ENCODE data around the gene PTPRT. TPM values are rescaled to one million over a fixed set of nuclear protein-coding genes. Genes with fewer than 3 reads are reported as not detected.

PTPRT gene
- total and polyA plus RNA-seq, 4 donors = 0.14 to 2.8 (median 0.40) TPM

DNA sequence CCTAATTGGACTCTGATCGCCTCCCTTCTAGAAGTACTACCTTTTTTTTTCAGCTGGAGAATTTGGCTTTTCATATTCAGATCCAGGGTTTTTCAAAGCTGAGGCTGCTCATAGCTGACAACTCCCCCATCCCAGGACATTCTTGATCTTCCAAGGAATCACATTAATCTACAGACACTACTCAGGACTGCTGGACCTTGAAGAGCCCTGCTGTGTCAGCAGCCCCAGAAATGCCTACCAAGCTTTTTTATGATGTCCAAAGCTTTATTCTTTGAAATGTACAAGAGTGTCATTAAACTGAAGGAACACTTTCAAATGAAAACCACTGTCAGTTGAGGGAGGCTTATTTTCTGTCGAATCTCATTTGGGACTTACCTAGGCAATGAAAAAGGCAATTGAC is 704.1 kb downstream of the PTPRT start:
- DNase-seq (ENCODE audit: low spot score) = no peak
- TF ChIP-seq TAF1 (conservative IDR thresholded peaks at IDR 0.05) = no peak
- no peak for TF ChIP-seq FOXA2 (IDR thresholded peaks at IDR 0.05)
- TF ChIP-seq HNF4A (conservative IDR thresholded peaks at IDR 0.05) = no peak
- TF ChIP-seq, protein P1, sequence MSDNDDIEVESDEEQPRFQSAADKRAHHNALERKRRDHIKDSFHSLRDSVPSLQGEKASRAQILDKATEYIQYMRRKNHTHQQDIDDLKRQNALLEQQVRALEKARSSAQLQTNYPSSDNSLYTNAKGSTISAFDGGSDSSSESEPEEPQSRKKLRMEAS (IDR thresholded peaks at IDR 0.05) = no peak
- TF ChIP-seq NR2F2 (IDR thresholded peaks at IDR 0.05) = no peak
- TF ChIP-seq, protein P2, sequence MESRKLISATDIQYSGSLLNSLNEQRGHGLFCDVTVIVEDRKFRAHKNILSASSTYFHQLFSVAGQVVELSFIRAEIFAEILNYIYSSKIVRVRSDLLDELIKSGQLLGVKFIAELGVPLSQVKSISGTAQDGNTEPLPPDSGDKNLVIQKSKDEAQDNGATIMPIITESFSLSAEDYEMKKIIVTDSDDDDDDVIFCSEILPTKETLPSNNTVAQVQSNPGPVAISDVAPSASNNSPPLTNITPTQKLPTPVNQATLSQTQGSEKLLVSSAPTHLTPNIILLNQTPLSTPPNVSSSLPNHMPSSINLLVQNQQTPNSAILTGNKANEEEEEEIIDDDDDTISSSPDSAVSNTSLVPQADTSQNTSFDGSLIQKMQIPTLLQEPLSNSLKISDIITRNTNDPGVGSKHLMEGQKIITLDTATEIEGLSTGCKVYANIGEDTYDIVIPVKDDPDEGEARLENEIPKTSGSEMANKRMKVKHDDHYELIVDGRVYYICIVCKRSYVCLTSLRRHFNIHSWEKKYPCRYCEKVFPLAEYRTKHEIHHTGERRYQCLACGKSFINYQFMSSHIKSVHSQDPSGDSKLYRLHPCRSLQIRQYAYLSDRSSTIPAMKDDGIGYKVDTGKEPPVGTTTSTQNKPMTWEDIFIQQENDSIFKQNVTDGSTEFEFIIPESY (IDR thresholded peaks at IDR 0.05) = no peak
- TF ChIP-seq RAD21 (IDR thresholded peaks at IDR 0.05) = no peak
- no peak for TF ChIP-seq SP1 (IDR thresholded peaks at IDR 0.05)
- no peak for TF ChIP-seq JUND (IDR thresholded peaks at IDR 0.05)
- no peaks in the 10 kb centered on the region for H3K36me3 ChIP-seq (ENCODE audit: control insufficient read depth in 4 of 4, insufficient read depth in 3 of 4, low read depth in 1 of 4, low read length in 3 of 4)
- H3K9me3 ChIP-seq (ENCODE audit: control insufficient read depth in 4 of 4, low read length in 3 of 4) = no peaks in the 10 kb centered on the region
- no peak overlapping the region for H3K9ac ChIP-seq (ENCODE audit: low read depth in 1 of 2, low read length in 2 of 2)
- no peak overlapping the region for H3K4me3 ChIP-seq (ENCODE audit: low read depth in 1 of 3, low read length in 3 of 3)
- 84% methylated on average over 2 of the region's 2 CpGs for WGBS
- H3K4me1 ChIP-seq (ENCODE audit: control insufficient read depth in 4 of 4, insufficient read depth in 4 of 4, low read length in 3 of 4) = peaks cover 0 to 5% (median 0%) of the 10 kb centered on the region in 4 donors
- no peak overlapping the region for H3K27ac ChIP-seq (ENCODE audit: low read depth in 1 of 2, low read length in 2 of 2)
- peaks cover 0 to 2% (median 0%) of the 10 kb centered on the region in 4 donors for H3K27me3 ChIP-seq (ENCODE audit: control insufficient read depth in 4 of 4, insufficient read depth in 4 of 4, low read length in 3 of 4)

DNA sequence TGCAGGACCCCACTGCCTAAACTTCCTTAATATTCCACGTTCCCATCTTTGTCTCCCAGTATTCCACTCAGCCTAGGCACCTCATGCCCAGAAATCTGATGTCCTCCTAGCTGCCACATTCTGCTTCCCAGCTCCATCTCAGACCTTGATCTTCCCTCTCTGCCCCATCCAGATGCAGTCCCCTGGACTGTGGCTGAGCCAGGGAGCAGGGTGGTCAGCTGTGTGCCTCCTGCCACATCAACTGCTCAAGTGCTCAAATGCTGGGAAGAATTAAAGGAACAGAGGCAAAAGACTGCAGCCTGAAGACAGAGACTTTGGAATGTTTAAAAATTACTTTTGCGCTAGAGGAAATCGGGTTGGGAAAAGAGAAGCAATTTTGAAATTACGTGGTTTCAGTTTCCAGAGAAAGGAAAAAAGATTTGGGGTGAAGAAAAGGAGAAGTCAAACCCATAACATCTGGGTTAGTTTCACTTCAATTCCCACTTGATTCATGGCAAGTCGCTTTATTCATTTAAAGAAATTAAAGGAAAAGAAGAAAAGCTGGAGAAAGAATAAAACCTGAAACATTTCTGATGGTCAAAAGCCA is 704.8 kb downstream of the PTPRT start:
- H3K36me3 ChIP-seq (ENCODE audit: control insufficient read depth in 4 of 4, insufficient read depth in 3 of 4, low read depth in 1 of 4, low read length in 3 of 4) = no peaks in the 10 kb centered on the region
- no peak overlapping the region for H3K4me3 ChIP-seq (ENCODE audit: low read depth in 1 of 3, low read length in 3 of 3)
- no peaks in the 10 kb centered on the region for H3K9me3 ChIP-seq (ENCODE audit: control insufficient read depth in 4 of 4, low read length in 3 of 4)
- WGBS = 74% methylated on average over 5 of the region's 5 CpGs
- H3K4me1 ChIP-seq (ENCODE audit: control insufficient read depth in 4 of 4, insufficient read depth in 4 of 4, low read length in 3 of 4) = peaks cover 0 to 5% (median 0%) of the 10 kb centered on the region in 4 donors
- no peak overlapping the region for H3K9ac ChIP-seq (ENCODE audit: low read depth in 1 of 2, low read length in 2 of 2)
- peak overlapping the region in 1 of 2 donors; percentile 17 for H3K27ac ChIP-seq (ENCODE audit: low read depth in 1 of 2, low read length in 2 of 2)
- peaks cover 0 to 2% (median under 1%) of the 10 kb centered on the region in 4 donors for H3K27me3 ChIP-seq (ENCODE audit: control insufficient read depth in 4 of 4, insufficient read depth in 4 of 4, low read length in 3 of 4)
- TF ChIP-seq RXRA (IDR thresholded peaks at IDR 0.05) (no peak), HNF4G (IDR thresholded peaks at IDR 0.05) (no peak), HNF4A (conservative IDR thresholded peaks at IDR 0.05) (no peak), JUND (IDR thresholded peaks at IDR 0.05) (no peak), RAD21 (IDR thresholded peaks at IDR 0.05) (no peak), NR2F2 (IDR thresholded peaks at IDR 0.05) (no peak), GABPA (IDR thresholded peaks at IDR 0.05 in 1 of 2, conservative IDR thresholded peaks at IDR 0.05 in 1 of 2) (no peak), EGR1 (IDR thresholded peaks at IDR 0.05; ENCODE audit: low read depth in 2 of 2) (no peak), SP1 (IDR thresholded peaks at IDR 0.05) (no peak), YY1 (IDR thresholded peaks at IDR 0.05) (no peak), FOXA2 (IDR thresholded peaks at IDR 0.05) (no peak)
- TF ChIP-seq, protein P3, sequence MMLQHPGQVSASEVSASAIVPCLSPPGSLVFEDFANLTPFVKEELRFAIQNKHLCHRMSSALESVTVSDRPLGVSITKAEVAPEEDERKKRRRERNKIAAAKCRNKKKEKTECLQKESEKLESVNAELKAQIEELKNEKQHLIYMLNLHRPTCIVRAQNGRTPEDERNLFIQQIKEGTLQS (IDR thresholded peaks at IDR 0.05) = no peak
- TF ChIP-seq, protein P4, sequence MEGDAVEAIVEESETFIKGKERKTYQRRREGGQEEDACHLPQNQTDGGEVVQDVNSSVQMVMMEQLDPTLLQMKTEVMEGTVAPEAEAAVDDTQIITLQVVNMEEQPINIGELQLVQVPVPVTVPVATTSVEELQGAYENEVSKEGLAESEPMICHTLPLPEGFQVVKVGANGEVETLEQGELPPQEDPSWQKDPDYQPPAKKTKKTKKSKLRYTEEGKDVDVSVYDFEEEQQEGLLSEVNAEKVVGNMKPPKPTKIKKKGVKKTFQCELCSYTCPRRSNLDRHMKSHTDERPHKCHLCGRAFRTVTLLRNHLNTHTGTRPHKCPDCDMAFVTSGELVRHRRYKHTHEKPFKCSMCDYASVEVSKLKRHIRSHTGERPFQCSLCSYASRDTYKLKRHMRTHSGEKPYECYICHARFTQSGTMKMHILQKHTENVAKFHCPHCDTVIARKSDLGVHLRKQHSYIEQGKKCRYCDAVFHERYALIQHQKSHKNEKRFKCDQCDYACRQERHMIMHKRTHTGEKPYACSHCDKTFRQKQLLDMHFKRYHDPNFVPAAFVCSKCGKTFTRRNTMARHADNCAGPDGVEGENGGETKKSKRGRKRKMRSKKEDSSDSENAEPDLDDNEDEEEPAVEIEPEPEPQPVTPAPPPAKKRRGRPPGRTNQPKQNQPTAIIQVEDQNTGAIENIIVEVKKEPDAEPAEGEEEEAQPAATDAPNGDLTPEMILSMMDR (IDR thresholded peaks at IDR 0.05; ENCODE audit: low read depth, low read length, missing input control) = no peak
- TF ChIP-seq, protein P5, sequence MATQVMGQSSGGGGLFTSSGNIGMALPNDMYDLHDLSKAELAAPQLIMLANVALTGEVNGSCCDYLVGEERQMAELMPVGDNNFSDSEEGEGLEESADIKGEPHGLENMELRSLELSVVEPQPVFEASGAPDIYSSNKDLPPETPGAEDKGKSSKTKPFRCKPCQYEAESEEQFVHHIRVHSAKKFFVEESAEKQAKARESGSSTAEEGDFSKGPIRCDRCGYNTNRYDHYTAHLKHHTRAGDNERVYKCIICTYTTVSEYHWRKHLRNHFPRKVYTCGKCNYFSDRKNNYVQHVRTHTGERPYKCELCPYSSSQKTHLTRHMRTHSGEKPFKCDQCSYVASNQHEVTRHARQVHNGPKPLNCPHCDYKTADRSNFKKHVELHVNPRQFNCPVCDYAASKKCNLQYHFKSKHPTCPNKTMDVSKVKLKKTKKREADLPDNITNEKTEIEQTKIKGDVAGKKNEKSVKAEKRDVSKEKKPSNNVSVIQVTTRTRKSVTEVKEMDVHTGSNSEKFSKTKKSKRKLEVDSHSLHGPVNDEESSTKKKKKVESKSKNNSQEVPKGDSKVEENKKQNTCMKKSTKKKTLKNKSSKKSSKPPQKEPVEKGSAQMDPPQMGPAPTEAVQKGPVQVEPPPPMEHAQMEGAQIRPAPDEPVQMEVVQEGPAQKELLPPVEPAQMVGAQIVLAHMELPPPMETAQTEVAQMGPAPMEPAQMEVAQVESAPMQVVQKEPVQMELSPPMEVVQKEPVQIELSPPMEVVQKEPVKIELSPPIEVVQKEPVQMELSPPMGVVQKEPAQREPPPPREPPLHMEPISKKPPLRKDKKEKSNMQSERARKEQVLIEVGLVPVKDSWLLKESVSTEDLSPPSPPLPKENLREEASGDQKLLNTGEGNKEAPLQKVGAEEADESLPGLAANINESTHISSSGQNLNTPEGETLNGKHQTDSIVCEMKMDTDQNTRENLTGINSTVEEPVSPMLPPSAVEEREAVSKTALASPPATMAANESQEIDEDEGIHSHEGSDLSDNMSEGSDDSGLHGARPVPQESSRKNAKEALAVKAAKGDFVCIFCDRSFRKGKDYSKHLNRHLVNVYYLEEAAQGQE (IDR thresholded peaks at IDR 0.05) = no peak
- TF ChIP-seq, protein P1 (IDR thresholded peaks at IDR 0.05) = no peak
- DNase-seq (ENCODE audit: low spot score) = no peak

Data from liver (tissue), 9 donors.